ENCODE results near the gene MAGOH.
"Not testable (repeated sequence)": the region's sequence is repeated elsewhere in the genome, so short reads cannot be mapped to it uniquely, and the experiment has no call there.

The MAGOH gene

DNA sequence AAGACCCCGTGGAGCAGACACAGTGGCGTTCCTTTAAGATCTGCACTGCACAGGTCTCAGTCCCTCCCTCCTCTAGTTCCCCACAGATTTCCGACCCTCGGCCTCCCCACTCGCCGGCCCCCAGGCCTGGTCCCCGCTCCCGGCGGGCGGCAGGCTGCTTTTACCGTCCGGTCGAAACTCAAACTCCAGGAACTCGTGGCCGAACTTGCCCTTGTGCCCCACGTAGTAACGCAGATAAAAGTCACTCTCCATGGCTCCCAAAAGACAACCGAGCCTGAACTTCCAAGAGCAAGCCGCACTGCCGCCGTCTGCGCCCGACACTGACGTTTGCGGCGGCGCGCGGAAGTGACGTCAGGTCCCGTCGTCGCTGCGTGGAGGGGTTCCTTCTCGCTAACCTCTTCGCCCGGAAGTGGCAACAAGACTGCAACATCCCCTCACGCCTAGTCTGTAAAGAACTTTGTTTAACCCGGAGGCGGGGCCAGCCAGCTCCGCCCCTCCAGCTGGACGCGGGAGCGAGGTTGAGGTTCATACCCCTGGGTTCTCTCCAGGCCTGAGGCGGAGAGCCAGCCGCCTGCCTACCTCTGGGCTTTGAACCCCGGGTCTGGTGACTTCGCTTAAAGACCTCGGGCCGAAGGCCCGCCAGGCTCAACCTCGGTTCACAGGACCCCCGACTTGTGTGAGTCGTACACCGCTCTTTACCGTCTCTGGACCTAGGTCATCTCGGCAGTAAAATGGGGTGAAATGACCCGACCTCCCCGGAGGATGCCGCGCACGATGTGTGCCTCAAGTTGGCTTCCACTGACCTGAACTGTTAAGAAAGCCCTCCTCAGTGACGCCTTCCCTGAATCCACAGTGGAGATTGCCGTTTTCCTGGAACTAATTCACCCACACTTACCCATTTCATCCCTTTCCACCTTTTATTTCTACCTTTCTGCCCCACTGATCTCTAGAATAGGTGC, at the start of gene MAGOH:
MAGOH (minus strand) TSS at position 322 of the 959 bp plus-strand sequence; CDS start at position 252, 70 bp downstream.
- DNase-seq: peak; percentile 98

DNA sequence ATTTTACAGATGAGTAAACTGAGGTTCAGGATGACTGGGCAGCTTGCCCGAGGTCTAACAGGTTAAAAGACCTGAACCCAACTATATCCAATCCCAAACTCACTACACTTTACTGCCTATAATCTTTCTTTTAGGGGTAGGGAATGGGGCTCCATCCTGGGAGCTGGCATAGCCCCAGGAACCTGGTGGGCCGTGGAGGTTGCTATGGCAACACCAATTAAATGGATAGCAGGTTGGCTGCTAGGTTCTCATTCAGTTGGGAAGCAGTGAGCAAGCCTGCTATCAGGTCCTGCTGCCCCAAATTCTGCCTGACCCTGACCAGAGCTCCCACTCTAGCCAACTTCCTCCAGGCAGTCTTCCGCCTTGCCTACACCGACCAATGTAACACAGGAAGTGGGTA, 48.6 kb upstream of the MAGOH start:
- DNase-seq: no peak

DNA sequence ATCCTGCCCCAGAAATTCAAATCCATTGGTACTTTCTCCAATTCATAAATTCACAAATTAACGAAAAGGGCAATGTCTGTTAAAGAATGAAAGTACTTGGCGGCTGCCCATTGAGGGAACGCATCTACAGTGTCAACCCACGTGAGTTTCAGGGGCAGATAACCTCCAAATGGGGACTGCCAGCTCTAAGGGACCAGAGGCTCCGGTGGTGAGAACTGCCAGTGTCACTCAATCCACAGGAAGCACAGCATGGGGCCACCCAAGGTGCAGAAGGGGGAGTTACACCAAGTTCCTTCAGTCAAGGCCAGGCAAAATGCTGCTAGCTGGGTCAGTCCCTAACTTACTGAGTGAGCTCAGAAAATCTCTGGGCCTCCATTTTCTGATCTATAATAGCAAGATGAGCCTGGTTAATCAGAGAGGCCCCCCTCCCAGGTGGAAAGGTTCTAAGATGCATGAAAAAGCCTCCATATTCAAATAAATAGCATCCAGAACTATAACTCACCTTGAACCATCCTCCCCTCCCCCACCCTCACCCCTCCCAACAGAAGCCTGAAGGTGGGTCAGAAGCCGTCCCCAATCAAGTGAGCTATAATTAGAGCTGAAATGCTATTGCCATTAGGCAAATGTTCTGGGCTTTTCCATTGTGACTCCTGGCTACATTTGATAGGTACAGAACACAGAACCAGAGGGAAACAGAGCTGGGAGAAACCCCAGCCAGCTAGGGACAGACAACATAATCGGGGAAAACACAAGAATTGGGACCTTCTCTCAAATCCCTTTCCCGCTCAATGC, 47.8 kb upstream of the MAGOH start:
- no peak for DNase-seq

DNA sequence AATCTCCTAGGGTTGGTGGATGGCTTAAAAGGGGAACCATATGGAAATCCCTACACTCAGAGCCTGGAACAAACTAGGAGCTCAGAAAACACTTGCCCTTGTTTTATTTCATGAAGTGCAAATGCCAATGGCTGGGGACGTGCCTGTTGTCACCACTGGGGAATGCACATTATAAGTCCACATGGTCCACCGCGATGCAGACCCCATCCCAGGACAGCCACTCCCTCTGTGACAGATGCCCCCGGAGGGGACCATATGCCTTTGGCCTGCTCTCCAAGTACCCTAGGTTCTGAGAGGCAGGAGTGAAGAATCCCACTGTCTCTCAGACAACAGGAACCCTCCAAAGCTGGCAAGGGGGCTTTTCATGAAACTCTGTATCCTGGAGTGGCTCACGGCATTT, 47.2 kb upstream of the MAGOH start:
- DNase-seq: no peak

- DNase-seq: no peak
These were observed 46.1 kb upstream of the MAGOH start for GRCh38 chr1:53284224-53285020.

DNA sequence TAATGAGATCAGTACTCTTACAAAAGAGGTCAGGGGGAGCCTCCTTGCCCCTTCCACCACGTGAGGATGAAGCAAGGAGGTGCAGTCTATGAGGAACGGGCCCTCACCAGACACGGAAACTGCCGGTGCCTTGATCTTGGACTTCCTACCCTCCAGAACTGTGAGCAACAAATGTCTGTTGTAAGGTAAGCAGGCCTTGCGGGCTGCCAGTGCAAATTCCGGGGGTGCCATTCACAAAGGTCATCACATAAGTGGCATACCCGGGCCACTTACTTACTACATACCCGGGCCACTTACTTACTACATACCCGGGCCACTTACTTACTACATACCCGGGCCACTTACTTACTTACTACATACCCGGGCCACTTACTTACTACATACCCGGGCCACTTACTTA, 44.8 kb upstream of the MAGOH start:
- not testable (repeated sequence) for DNase-seq

- no peak for DNase-seq
These were observed 42.8 kb upstream of the MAGOH start for GRCh38 chr1:53281133-53281532.

- DNase-seq: no peak
These were observed 42.2 kb upstream of the MAGOH start for GRCh38 chr1:53280496-53280895.

- DNase-seq: no peak
These were observed 41.2 kb upstream of the MAGOH start for GRCh38 chr1:53279296-53280200.

DNA sequence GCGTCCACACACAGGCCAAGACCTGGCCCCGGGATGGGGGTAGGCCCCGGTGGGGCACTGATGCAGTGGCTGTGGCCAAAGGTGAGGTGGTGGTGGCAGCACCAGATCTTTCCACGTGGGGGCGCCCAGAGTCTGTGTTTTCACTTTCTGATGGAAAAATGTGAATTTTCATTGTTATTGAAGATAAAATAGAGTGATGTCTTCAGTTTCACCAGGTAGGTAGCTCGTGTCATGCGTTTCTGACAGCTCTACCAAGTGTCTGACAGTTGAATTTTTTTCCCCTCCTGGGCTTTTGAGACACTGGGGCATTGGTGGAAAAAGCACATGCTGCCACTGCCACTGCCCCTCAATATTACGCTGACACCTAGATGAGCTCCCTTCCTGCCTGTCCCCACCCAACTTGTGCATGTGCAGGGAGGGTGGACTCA, 40.0 kb upstream of the MAGOH start:
- peak; percentile 84 for DNase-seq

- no peak for DNase-seq
These were observed 39.0 kb upstream of the MAGOH start for GRCh38 chr1:53277326-53277725.

DNA sequence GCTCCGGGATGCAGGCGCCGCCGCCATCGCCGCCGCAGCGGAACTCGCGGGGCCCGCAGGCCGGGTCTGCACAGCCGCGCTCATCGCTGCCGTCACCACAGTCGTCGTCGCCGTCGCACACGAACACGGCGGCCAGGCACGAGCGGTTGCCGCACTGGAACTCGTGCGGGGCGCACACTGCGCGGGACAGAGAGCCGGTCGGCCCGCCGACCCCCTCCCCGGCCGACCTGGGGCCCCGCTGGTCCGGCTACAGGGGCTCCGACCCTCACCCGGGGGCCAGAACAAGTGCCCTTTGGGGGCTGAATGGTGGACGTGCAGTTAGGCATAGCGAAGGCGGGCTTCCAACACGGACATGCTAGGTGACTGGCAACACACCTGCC, 38.6 kb upstream of the MAGOH start:
- DNase-seq: no peak

DNA sequence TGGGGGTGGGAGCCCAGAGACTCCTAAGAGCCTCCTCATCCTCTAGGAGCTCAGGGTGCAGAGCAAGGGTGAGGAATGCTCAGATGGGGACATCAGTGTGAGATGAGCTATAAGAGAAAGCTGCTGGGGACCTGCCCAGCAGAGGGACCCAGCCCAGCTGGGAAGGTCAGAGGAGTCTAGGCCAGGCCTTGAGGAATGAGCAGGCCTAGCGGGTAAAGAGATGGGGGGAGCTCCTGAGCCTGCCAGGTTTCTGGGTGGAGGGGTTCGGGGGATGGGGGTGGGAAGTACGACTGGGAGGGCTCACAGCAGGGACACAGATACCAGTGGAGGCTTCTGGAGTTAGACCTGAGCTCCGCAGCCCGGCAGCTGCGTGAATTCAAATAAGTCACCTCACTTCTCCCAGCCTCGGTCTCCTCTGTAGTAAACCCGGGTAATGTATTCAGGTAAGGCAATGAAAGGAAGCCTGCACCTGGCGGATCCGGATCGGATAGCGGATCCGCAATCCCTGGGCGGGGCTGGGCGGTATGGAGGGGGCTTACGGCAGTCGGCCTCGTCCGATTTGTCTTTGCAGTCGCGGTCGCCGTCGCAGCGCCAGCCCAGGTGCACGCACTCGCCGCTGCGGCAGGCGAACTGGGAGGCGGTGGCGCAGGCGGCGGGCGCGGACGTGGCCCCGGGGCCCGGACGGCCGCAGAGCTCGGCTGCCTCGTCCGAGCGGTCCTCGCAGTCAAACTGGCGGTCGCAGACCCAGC, 38.0 kb upstream of the MAGOH start:
- DNase-seq: no peak

- DNase-seq: no peak
These were observed 37.2 kb upstream of the MAGOH start for GRCh38 chr1:53275566-53275965.

- no peak for DNase-seq
These were observed 36.3 kb upstream of the MAGOH start for GRCh38 chr1:53274541-53275185.

- DNase-seq: no peak
These were observed 35.7 kb upstream of the MAGOH start for GRCh38 chr1:53274026-53274425.

GRCh38 chr1:53273526-53273925, 35.2 kb upstream of the MAGOH start:
- DNase-seq: no peak

DNA sequence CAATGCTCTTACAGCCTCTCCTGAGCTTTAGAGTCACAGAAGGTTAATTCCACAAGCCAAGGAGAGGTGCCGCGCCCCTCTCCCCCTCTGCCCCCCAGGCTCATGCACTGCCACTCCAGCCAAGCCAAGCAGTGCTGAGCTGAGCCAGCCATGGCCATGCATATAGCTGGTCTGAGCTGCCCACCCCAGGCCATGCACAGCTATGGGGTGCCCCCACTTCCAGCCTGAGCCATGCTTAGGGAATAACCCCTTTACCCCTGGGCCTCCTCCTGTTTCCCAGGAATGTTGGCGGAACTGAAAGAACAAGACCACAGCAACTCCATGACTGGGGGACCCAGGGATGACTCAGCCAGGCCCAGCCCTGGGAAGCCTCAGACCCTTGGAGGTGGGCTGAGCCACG, 34.0 kb upstream of the MAGOH start:
- no peak for DNase-seq

GRCh38 chr1:53271446-53272090, 33.2 kb upstream of the MAGOH start:
- no peak for DNase-seq

DNA sequence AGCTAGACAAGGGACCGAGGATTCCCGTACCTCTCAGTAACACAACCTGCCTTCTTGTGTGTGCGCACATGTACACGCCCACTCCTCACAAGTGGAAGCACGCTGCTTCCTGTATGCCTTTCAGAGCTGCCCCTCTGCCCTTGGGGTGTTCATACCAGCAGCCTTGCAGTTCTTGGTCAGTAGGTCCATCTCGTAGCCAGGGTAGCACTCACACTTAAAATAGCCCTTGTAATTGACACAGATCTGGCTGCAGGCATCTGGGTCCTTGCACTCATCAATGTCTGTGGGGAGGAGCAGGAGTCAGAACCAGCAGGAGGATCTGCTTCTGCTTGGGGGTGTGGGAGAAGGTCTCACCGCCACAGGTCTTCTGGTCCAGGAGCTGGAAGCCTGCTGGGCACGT, 32.6 kb upstream of the MAGOH start:
- no peak for DNase-seq
